Type B pancreatic cell (in vitro differentiated cells): Measurements from ENCODE around the gene SAPCD2. TPM values are rescaled to one million over a fixed set of nuclear protein-coding genes. Genes with fewer than 3 reads are reported as not detected.
A peak's percentile ranks its signal among the peaks of the same experiment; 100 is the strongest.

Experiments used
- DNase-seq: peaks from one replicate; pipeline ENCODE4 v3.0.0; 2021; ENCODE audit warnings: mixed read lengths; ENCODE audit not compliant: unreplicated experiment; ENCODE audit errors: extremely low spot score
- H3K27ac Mint-ChIP-seq: 2 replicates; pipeline ENCODE4 v1.8.0; 2021; ENCODE audit warnings: mild to moderate bottlenecking, mixed read lengths
- H3K27me3 Mint-ChIP-seq: 2 replicates; pipeline ENCODE4 v1.8.0; 2021; ENCODE audit warnings: mixed read lengths
- H3K36me3 Mint-ChIP-seq: 2 replicates; pipeline ENCODE4 v1.8.0; 2021; ENCODE audit warnings: mixed read lengths
- H3K4me1 Mint-ChIP-seq: one replicate; pipeline ENCODE4 v1.8.0; 2021; ENCODE audit warnings: mixed read lengths; ENCODE audit not compliant: unreplicated experiment
- H3K4me3 Mint-ChIP-seq: 2 replicates; pipeline ENCODE4 v1.8.0; 2021; ENCODE audit warnings: mild to moderate bottlenecking, mixed read lengths
- H3K9me3 Mint-ChIP-seq: 2 replicates; pipeline ENCODE4 v1.8.0; 2021; ENCODE audit warnings: mixed read lengths
- total RNA-seq: library from RNA; stranded (reverse); gene quantifications from 2 replicates; pipeline ENCODE4 v1.2.1, GENCODE V29; 2021; ENCODE audit warnings: low replicate concordance
- TF ChIP-seq, protein P1 (sequence below): fragments of 200-600 bp; sonication (generic); conservative IDR thresholded peaks from 2 replicates; pipeline ENCODE4 v1.5.0; 2021; ENCODE audit warnings: antibody characterized with exemption, mild to moderate bottlenecking

SAPCD2 gene
- total RNA-seq, 1 donor from 2014 or later: 19.1 TPM

- no peaks in the 10 kb centered on the region for H3K4me1 Mint-ChIP-seq
- H3K27ac Mint-ChIP-seq: no peak overlapping the region
- no peak for DNase-seq
- TF ChIP-seq, protein P1, sequence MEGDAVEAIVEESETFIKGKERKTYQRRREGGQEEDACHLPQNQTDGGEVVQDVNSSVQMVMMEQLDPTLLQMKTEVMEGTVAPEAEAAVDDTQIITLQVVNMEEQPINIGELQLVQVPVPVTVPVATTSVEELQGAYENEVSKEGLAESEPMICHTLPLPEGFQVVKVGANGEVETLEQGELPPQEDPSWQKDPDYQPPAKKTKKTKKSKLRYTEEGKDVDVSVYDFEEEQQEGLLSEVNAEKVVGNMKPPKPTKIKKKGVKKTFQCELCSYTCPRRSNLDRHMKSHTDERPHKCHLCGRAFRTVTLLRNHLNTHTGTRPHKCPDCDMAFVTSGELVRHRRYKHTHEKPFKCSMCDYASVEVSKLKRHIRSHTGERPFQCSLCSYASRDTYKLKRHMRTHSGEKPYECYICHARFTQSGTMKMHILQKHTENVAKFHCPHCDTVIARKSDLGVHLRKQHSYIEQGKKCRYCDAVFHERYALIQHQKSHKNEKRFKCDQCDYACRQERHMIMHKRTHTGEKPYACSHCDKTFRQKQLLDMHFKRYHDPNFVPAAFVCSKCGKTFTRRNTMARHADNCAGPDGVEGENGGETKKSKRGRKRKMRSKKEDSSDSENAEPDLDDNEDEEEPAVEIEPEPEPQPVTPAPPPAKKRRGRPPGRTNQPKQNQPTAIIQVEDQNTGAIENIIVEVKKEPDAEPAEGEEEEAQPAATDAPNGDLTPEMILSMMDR: peak; percentile 76
- peaks cover 55% of the 10 kb centered on the region for H3K27me3 Mint-ChIP-seq
- H3K9me3 Mint-ChIP-seq: no peaks in the 10 kb centered on the region
- H3K4me3 Mint-ChIP-seq: no peak overlapping the region
- H3K36me3 Mint-ChIP-seq: no peaks in the 10 kb centered on the region
These were observed 20.6 kb downstream of the SAPCD2 start for GRCh38 chr9:137049544-137050449.

GRCh38 chr9:137048655-137049543, 21.5 kb downstream of the SAPCD2 start:
- DNase-seq: no peak
- Mint-ChIP-seq H3K36me3 (no peaks in the 10 kb centered on the region), H3K27me3 (peaks cover 54% of the 10 kb centered on the region), H3K9me3 (no peaks in the 10 kb centered on the region), H3K4me1 (no peaks in the 10 kb centered on the region), H3K27ac (no peak overlapping the region), H3K4me3 (no peak overlapping the region)
- TF ChIP-seq, protein P1: no peak

DNA sequence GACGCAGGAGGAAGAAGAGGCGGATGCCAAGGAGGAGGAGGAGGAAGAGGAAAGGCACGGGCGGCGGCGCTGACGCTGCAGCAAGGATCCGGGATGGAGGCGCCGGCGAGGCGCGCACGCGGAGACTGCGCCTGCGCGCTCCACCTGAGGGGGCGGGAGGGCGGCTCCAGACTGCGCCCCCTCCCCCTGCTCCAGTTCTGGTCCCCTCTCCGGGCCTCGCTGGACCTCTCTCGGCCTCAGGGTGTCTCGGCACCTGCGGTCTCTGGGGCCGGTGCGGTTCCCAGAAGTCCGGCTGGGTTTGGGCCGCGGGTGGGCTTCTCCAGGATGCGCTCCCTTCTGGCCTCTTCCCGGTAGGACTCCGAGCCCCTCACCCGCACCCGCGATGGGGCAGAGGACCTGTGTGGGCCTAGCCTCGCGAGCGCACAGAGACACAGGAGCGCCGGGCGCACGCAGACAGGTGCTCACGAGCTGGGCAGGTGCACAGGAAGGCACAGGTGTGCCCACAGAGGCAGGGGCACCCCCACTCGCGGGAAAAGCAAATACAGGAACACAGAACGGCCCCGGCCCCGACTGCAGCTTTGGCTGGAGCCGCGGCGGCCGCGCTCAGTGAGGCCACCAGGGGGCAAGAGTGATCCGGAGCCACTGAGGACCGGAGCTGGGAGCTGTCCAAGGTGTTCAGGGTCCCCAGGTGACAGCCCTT, 24.1 kb downstream of the SAPCD2 start, which contains the start of gene NPDC1:
NPDC1 (minus strand) TSS at position 90 of the 700 bp plus-strand sequence. CDS start 188 bp downstream, outside the sequence.
- no peaks in the 10 kb centered on the region for H3K36me3 Mint-ChIP-seq
- no peaks in the 10 kb centered on the region for H3K9me3 Mint-ChIP-seq
- DNase-seq: peak; percentile 90
- H3K27me3 Mint-ChIP-seq: peaks cover 44% of the 10 kb centered on the region
- H3K4me3 Mint-ChIP-seq: peak within 1 kb of the TSS; percentile 84
- TF ChIP-seq, protein P1: peak; percentile 91
- no peaks in the 10 kb centered on the region for H3K4me1 Mint-ChIP-seq
- H3K27ac Mint-ChIP-seq: no peak within 1 kb of the TSS

DNA sequence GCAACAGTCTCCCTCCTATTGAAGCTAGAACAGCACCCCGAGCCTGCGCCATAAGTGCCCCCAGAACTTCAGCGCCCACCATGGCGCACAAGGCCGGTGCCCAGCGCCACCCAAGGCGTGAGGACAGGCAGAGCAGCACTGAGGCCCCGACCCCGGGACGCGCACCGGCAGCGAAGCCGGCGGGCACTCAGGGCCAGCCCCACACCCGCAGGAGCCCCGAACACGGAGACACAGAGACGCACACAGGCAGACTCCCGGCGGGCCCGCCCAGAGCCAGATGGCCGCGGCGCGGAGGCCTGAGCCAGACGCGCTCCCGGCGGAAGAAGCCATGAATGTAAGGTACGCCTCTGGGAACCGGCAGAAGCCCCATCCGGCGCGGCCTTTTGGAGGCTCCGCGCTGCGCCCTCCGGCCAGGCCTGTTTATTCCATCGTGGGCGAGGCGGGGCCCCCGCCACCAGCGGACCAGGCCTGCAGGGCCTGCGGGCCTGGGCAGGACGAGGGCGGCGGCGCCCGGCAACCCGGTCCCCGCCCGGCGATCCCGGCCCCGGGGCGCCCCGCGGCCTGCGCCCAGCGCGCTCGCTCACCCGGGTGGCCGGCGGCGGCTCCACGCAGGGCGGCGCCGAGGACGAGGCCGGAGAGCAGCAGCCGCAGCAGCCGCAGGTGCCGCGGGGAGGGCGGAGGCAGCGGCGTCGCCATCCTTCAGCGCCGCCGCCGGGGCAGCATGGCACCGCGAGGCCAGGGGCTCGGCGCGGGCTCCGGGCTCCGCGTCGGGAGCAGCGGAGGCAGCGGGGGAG, 24.9 kb downstream of the SAPCD2 start:
- H3K27ac Mint-ChIP-seq: no peak overlapping the region
- H3K4me1 Mint-ChIP-seq: no peaks in the 10 kb centered on the region
- no peaks in the 10 kb centered on the region for H3K36me3 Mint-ChIP-seq
- H3K9me3 Mint-ChIP-seq: no peaks in the 10 kb centered on the region
- TF ChIP-seq, protein P1: no peak
- DNase-seq: no peak
- H3K27me3 Mint-ChIP-seq: peaks cover 40% of the 10 kb centered on the region
- H3K4me3 Mint-ChIP-seq: peak overlapping the region; percentile 84
